ENCODE data around the gene NAA16.
A peak's percentile ranks its signal among the peaks of the same experiment; 100 is the strongest.

- TF ChIP-seq, protein P1, sequence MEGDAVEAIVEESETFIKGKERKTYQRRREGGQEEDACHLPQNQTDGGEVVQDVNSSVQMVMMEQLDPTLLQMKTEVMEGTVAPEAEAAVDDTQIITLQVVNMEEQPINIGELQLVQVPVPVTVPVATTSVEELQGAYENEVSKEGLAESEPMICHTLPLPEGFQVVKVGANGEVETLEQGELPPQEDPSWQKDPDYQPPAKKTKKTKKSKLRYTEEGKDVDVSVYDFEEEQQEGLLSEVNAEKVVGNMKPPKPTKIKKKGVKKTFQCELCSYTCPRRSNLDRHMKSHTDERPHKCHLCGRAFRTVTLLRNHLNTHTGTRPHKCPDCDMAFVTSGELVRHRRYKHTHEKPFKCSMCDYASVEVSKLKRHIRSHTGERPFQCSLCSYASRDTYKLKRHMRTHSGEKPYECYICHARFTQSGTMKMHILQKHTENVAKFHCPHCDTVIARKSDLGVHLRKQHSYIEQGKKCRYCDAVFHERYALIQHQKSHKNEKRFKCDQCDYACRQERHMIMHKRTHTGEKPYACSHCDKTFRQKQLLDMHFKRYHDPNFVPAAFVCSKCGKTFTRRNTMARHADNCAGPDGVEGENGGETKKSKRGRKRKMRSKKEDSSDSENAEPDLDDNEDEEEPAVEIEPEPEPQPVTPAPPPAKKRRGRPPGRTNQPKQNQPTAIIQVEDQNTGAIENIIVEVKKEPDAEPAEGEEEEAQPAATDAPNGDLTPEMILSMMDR (IDR thresholded peaks at IDR 0.05) = peak; percentile 70 to 85 (median 78)
- TF ChIP-seq POLR2A (IDR thresholded peaks at IDR 0.05) = no peak
- no peak for TF ChIP-seq EP300 (IDR thresholded peaks at IDR 0.05)
Measured at GRCh38 chr13:41352935-41353840, 42.1 kb downstream of the NAA16 start.

Data from gastroesophageal sphincter (tissue), 3 donors.